ENCODE results near the gene ZDHHC14.

The ZDHHC14 gene

DNA sequence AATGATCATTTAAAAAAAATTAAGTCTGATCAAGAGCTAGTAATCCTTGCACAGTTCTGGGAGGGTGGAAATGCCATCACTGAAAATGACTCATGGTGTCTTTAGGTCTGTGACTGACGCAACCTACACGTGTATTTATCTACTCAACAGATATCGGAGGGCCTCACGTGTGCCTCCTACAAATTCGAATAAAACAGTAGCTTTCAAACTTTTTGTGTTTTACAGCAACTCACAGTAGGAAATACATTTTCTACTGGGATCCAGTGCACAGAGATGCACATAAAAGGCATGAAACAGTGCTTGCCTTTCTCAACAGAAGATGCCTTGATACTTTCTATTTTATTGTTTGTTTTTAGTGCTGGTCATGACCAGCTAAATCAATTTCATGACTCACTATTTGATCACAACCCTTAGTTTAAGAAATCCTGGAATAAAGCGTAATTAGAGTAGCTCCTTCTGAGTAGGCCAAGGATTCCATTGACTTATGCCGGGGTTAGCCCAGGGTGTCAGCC, 232.1 kb downstream of the ZDHHC14 start:
- TF ChIP-seq, protein P1, sequence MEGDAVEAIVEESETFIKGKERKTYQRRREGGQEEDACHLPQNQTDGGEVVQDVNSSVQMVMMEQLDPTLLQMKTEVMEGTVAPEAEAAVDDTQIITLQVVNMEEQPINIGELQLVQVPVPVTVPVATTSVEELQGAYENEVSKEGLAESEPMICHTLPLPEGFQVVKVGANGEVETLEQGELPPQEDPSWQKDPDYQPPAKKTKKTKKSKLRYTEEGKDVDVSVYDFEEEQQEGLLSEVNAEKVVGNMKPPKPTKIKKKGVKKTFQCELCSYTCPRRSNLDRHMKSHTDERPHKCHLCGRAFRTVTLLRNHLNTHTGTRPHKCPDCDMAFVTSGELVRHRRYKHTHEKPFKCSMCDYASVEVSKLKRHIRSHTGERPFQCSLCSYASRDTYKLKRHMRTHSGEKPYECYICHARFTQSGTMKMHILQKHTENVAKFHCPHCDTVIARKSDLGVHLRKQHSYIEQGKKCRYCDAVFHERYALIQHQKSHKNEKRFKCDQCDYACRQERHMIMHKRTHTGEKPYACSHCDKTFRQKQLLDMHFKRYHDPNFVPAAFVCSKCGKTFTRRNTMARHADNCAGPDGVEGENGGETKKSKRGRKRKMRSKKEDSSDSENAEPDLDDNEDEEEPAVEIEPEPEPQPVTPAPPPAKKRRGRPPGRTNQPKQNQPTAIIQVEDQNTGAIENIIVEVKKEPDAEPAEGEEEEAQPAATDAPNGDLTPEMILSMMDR (IDR thresholded peaks at IDR 0.05; ENCODE audit: insufficient read depth, low read depth, low read length, missing control alignments) = no peak
- no peak overlapping the region for H3K4me3 ChIP-seq (ENCODE audit: low read depth, low read length)
- DNase-seq (ENCODE audit: low read depth) = no peak

DNA sequence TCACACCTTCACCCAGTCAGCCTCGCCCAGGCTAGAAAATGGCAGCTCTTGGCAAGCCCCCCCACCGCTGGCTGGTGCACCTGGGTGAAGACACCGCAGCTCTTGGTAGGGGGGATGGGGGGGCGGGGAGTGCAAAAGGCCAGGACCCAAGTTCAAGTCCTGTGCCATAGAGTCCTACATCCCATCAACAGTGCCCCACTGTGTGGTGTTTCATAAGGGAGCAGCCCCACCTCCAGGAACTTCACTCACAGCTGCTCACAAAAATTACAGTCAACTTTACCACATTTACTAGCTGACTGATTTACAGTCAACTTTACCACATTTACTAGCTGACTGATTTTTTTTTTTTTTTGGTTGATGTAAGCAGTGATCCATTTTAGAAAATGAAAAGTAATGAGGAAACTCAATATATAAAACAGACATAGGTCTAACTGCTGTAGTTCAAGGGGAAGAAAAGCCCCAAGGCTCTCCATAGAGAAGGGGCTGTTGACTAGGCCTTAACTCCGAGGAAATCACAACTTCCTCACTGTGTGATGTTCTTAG, 233.1 kb downstream of the ZDHHC14 start:
- TF ChIP-seq, protein P1 (IDR thresholded peaks at IDR 0.05; ENCODE audit: insufficient read depth, low read depth, low read length, missing control alignments) = no peak
- H3K4me3 ChIP-seq (ENCODE audit: low read depth, low read length) = no peak overlapping the region
- DNase-seq (ENCODE audit: low read depth) = no peak

DNA sequence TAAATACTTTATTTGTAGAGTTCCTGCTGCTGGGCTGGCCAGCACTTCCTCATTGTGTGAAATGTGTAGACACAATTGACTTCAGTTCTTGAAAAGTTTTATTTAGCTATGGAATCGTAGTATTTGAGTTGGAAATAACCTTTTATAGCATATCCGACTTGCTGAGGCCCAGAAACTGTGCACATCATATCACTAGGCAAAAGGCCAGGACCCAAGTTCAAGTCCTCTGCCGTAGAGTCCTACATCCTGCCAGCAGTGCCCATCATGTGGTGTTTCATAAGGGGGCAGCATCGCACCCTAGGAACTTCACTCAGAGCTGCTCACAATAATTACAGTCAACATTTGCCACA, 234.4 kb downstream of the ZDHHC14 start:
- DNase-seq (ENCODE audit: low read depth) = no peak
- no peak overlapping the region for H3K4me3 ChIP-seq (ENCODE audit: low read depth, low read length)
- TF ChIP-seq, protein P1 (IDR thresholded peaks at IDR 0.05; ENCODE audit: insufficient read depth, low read depth, low read length, missing control alignments) = no peak

DNA sequence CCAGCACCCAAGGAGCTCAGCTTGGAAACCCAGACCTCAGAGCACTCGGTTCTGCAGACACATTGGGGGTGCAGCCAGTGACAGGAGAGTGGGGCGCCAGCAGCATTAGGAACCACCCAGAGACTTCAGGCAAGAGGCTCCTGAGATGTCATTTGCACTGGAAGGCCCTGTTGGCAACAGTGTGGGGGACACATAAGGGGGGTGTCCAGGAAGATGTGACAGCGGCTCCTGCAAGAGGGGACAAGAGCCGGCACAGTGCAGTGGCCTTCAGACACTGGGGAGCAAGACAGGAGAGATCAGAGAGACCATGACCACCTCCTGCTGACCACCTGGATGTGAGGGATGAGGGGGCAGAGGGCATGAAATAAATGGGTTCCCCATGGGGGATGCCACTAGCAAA, 235.0 kb downstream of the ZDHHC14 start:
- TF ChIP-seq, protein P1 (IDR thresholded peaks at IDR 0.05; ENCODE audit: insufficient read depth, low read depth, low read length, missing control alignments) = no peak
- no peak for DNase-seq (ENCODE audit: low read depth)
- H3K4me3 ChIP-seq (ENCODE audit: low read depth, low read length) = no peak overlapping the region

DNA sequence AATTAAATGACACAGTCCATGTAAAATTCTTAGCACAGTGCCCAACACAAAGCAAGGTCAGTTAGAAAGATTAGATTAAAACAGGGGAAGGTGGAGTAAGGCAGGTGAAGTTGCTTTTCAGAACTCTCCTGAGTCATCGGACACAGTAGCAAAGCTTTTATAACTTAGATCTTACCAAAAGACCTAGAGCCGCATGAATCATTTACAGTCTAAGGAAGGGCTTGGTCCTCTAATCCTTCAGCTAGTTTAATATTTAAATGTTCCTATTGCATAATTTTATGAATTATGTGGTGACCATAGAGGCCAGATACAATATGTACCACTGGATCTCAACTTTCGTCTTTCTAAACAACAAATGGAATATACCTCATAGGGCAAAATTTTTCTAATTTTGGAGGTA, 240.0 kb downstream of the ZDHHC14 start:
- DNase-seq (ENCODE audit: low read depth) = no peak
- TF ChIP-seq, protein P1 (IDR thresholded peaks at IDR 0.05; ENCODE audit: insufficient read depth, low read depth, low read length, missing control alignments) = no peak
- H3K4me3 ChIP-seq (ENCODE audit: low read depth, low read length) = no peak overlapping the region

DNA sequence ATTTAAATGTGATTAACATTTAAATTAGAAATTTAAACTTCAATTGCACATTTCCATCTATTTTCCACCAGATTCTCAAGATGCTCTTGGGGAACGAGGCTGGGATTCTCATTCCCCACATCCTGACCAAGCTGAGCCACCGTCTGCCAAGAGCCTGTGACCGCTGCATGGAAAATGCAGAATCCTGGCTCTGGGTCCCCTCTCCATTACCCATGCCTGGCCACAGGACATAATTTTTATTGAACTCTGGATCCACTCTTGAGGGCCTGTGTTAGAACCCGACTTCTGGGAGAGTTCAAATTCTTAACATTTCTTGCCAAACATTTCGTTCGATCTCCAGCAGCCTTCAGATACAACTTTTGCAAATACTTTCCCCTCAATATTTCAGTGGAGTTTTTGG, 240.4 kb downstream of the ZDHHC14 start:
- DNase-seq (ENCODE audit: low read depth) = no peak
- TF ChIP-seq, protein P1 (IDR thresholded peaks at IDR 0.05; ENCODE audit: insufficient read depth, low read depth, low read length, missing control alignments) = no peak
- H3K4me3 ChIP-seq (ENCODE audit: low read depth, low read length) = no peak overlapping the region

DNA sequence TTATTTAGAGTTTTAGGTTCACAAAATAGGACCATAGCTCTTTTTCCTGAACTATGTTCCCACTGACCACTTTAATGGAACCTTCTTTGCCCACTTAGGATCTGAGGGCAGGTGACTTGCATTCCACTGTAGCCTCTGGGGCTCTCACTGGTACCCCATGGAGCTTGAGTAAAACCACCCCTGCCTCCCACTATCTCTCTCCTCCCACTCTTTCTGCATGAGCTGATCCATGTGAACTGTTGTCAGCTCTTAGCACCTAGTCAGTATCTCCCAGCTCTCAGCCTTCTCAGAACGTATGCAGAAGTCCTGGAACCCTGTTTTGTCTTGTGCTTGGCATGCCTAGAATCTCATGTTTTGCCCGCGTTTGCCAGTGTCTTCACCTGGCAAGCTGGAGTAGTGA, 241.4 kb downstream of the ZDHHC14 start:
- no peak for DNase-seq (ENCODE audit: low read depth)
- TF ChIP-seq, protein P1 (IDR thresholded peaks at IDR 0.05; ENCODE audit: insufficient read depth, low read depth, low read length, missing control alignments) = no peak
- no peak overlapping the region for H3K4me3 ChIP-seq (ENCODE audit: low read depth, low read length)

Measured in GM12865 (cell line).